Measurements from ENCODE around the gene GSDMA. TPM values are rescaled to one million over a fixed set of nuclear protein-coding genes. Genes with fewer than 3 reads are reported as not detected.

GSDMA gene
- total and polyA plus RNA-seq, 5 donors = 0.29 to 0.97 (median 0.53) TPM; not detected in 2

DNA sequence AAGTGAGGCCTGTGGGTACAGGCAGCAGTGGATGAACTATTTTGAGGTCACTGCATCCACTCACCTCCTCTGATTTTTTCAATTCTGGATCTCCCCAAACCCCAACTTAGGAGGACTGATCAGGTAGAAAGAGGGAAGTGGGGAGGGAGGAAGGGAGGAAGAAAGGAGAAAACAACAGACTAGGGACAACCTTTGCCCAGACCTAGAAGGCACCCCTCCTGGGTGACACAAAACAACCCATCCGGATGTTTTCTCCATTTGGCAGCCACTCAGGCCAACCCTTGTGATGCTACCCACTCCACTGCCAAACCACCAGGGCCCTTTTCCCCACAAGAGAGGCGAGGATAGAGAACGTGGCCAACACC is 38.1 kb upstream of the GSDMA start:
- Histone ChIP-seq H3K4me1 (ENCODE audit: control insufficient read depth, insufficient read depth, low read length) (peaks cover 6% of the 10 kb centered on the region), H3K9me3 (ENCODE audit: control insufficient read depth, low read length) (no peaks in the 10 kb centered on the region), H3K27ac (ENCODE audit: low read length) (no peak overlapping the region), H3K4me3 (ENCODE audit: low read length) (no peak overlapping the region), H3K27me3 (ENCODE audit: control insufficient read depth, insufficient read depth) (no peaks in the 10 kb centered on the region)
- DNase-seq (peak in 1 of 3 donors; percentile 15), ATAC-seq (no peak)
- WGBS = 66% methylated on average over 3 of the region's 3 CpGs
- intact Hi-C loops (cut with DNase I) = no loop called here

DNA sequence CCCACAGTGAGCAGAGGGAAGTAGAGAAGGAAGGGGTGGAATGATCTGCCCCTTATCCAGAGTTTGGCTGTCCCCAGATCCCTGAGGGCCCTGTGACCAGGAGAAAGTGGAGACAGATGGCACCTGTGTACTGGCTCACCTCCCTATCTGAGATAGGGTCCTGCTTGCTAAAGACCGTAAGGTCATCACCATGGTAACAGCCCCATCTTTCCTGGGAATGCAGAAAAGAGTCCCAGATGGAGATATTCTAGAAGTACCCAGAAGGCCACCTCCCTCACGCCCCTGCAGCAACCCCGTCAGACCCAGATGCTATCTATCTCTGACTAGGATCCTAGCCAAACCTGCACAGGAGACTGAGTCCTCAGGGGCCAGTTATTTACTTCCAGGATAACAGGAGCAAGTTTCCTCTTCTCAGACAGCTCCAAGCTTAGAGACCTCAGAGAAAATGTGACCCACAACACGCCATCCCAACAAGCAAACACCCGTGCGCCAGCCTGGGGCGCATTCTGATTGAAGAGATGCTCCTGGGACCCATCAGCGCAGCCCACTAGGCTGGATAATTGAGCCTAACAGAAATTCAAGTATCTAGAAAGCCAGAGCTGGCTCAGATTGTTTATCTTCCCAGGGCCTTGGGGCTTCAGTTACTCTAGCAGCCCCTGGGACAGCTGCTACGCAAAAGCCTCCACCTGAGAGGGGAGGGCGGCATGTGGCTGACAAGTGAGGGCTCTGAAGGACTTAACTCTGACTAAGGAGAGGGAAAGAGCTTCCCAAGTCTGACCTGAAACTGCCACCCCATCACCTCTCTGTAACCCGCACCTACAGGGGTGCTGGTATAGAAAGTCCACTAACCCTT is 37.3 kb upstream of the GSDMA start:
- Histone ChIP-seq H3K4me1 (ENCODE audit: control insufficient read depth, insufficient read depth, low read length) (peaks cover 6% of the 10 kb centered on the region), H3K27ac (ENCODE audit: low read length) (no peak overlapping the region), H3K4me3 (ENCODE audit: low read length) (no peak overlapping the region), H3K9me3 (ENCODE audit: control insufficient read depth, low read length) (no peaks in the 10 kb centered on the region), H3K27me3 (ENCODE audit: control insufficient read depth, insufficient read depth) (no peaks in the 10 kb centered on the region)
- DNase-seq = peak in 1 of 3 donors; percentile 37
- no peak for ATAC-seq
- WGBS = 81% methylated on average over 11 of the region's 11 CpGs
- intact Hi-C loops (cut with DNase I) = no loop called here

DNA sequence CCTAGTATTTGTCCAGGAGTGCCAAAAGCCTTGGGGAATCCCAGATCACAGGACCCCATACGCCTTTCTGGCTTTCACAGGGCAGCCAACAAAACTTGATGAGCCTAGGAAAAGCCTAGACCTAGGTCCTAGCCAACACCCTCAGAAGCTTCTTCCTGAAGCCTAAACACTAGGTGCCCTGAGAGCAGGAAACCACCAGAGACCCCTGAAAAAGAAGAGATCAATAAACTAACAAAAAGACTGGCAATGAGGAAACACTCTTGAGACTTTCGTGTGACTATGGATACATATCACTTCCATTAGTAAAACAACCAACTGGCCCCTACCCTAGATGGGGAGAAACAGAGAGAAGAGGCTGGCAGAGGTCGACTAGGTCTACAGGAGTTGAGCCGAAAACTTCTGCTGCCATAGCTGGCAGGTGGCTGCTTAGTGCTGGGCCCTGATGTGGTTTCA is 36.6 kb upstream of the GSDMA start:
- Histone ChIP-seq H3K4me3 (ENCODE audit: low read length) (no peak overlapping the region), H3K27me3 (ENCODE audit: control insufficient read depth, insufficient read depth) (no peaks in the 10 kb centered on the region), H3K9me3 (ENCODE audit: control insufficient read depth, low read length) (no peaks in the 10 kb centered on the region), H3K4me1 (ENCODE audit: control insufficient read depth, insufficient read depth, low read length) (peaks cover 6% of the 10 kb centered on the region), H3K27ac (ENCODE audit: low read length) (no peak overlapping the region)
- peak in 1 of 3 donors; percentile 2 for DNase-seq
- no peak for ATAC-seq
- intact Hi-C loops (cut with DNase I) = no loop called here
- 39% methylated on average over 4 of the region's 4 CpGs for WGBS

DNA sequence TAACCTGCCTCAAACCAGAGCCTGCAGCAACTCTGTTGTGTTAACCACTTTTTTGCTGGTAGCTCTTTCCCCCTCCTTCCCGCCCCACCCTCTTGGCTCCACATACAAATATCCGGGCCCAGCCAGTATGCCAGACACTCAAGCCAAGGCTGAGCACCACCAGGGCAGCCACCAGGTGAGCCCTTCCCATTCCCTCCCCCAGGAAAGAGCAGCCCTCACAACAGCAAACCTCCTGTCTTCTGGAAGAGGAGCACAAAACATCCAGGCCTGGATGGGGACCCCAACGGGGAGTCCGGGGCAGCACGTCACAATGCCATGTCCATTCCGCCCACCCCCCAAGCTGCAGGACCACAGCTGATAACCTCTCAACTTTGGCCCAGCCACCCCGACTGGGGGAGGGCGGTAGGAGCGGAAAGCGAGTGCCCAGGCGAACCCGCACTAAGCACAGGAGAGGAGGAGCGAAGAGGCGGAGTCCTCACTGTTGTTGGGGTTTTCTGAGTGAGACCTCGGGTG is 36.2 kb upstream of the GSDMA start:
- ATAC-seq = peak; percentile 7 to 42
- intact Hi-C loops (cut with DNase I) = no loop called here
- Histone ChIP-seq H3K4me1 (ENCODE audit: control insufficient read depth, insufficient read depth, low read length) (peaks cover 6% of the 10 kb centered on the region), H3K4me3 (ENCODE audit: low read length) (peak overlapping the region; percentile 66), H3K27me3 (ENCODE audit: control insufficient read depth, insufficient read depth) (no peaks in the 10 kb centered on the region), H3K9me3 (ENCODE audit: control insufficient read depth, low read length) (no peaks in the 10 kb centered on the region), H3K27ac (ENCODE audit: low read length) (no peak overlapping the region)
- DNase-seq = peak; percentile 51 to 78 (median 74)
- 3% methylated on average over 15 of the region's 15 CpGs for WGBS

DNA sequence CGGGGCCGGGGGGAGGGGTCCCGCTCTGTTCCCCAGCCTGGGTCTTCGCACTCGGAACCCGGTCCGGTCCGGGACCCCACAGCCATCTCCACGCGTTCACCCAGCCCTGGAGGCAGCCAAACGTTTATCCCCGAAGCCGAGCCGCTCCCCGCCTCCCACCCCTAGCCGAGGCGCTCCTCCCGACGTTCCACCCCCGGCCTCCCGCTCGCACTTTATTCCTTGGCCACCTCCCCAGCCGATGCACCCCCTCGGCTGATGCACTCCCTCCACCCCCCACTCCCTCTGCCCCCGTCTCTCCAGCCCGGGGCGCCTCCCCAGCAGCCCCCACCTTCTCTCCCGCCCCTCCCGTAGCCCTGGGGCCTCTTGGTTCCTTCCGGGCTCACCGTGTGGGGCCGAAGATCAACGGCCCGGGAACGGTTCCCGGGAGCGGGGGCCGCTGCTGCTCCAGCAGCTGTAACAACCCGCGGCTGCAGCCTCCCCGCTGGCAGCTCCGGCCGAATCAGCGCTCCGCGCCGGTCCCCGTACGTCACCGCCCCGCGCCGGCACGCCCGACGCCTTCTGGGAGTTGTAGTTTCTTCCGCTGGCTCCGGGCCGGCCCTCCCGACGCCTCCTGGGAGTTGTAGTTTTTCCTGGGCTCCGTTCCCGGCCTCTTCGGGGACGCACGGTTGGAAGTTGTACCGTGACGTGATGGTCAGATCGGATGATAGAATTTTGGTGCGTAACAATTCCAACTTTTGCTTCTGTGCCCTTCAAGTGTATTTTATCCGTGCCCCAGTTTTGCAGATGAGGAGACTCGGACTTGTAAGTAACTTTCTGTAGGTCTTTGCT is 35.5 kb upstream of the GSDMA start, which contains the start of the genes LRRC3C and ORMDL3:
Gene LRRC3C, plus strand, starts transcription at position 632 of the 828 bp plus-strand sequence. CDS start 13,792 bp downstream, outside the sequence.
Gene ORMDL3, minus strand, starts transcription at position 501 of the 828 bp plus-strand sequence. CDS start 3,398 bp downstream, outside the sequence.
- 1% methylated on average over 72 of the region's 72 CpGs for WGBS
- Histone ChIP-seq H3K9me3 (ENCODE audit: control insufficient read depth, low read length) (no peaks in the 10 kb centered on the region), H3K27me3 (ENCODE audit: control insufficient read depth, insufficient read depth) (no peaks in the 10 kb centered on the region), H3K4me3 (ENCODE audit: low read length) (peak within 1 kb of the TSS; percentile 66), H3K4me1 (ENCODE audit: control insufficient read depth, insufficient read depth, low read length) (peaks cover 6% of the 10 kb centered on the region), H3K27ac (ENCODE audit: low read length) (peak within 1 kb of the TSS; percentile 84)
- DNase-seq (peak; percentile 95 to 98 (median 97)), ATAC-seq (peak; percentile 93 to 96)
- intact Hi-C loops (cut with DNase I) = no loop called here

DNA sequence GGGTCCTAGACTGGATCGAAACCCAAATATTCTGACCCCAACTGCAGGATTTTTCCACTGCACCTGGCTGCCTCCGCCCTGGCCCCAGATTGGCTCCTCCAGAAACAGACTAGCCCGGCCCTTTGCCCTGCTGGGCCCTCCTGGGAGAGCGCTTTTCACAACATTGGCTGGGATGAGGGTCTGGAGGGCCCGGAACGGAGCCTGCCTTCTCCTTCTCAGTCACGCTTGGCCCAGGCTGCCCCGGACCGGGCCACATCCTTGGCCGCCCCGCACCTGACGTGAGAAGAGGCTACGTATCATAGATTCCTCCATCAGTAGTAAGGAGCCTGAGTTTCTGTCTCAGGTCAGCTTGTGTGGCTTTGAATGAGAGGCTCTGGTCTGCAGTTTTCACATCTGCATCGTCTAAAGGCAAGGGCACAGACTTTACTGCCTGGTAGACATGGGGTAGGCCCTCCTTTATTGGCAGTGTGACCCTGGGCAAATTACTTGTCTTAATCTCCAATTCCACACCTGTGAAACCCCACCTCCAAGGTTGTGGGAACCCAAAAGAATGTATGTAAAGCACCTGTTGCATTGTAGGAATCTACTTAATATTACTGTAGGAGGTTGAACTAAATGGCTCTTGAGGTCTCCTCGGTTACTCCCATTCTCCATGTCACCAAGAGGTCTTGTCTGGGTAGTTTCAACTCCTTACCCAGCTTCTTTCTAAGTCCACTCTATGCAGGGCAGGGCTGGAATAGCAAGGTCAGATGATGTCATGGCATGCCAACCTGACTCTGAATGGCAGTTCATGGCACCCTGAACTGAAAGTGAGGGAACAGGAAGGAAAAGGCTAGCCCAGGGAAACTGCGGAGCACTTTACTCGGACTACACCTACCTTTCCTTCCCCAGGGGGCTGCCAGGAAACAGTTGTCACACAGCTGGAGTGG is 34.6 kb upstream of the GSDMA start:
- Histone ChIP-seq H3K27ac (ENCODE audit: low read length) (peak overlapping the region; percentile 84), H3K4me1 (ENCODE audit: control insufficient read depth, insufficient read depth, low read length) (peaks cover 6% of the 10 kb centered on the region), H3K27me3 (ENCODE audit: control insufficient read depth, insufficient read depth) (no peaks in the 10 kb centered on the region), H3K9me3 (ENCODE audit: control insufficient read depth, low read length) (no peaks in the 10 kb centered on the region), H3K4me3 (ENCODE audit: low read length) (peak overlapping the region; percentile 66)
- DNase-seq (peak; percentile 61 to 84 (median 80)), ATAC-seq (peak; percentile 62 to 63)
- intact Hi-C loops (cut with DNase I) = no loop called here
- 27% methylated on average over 17 of the region's 17 CpGs for WGBS

DNA sequence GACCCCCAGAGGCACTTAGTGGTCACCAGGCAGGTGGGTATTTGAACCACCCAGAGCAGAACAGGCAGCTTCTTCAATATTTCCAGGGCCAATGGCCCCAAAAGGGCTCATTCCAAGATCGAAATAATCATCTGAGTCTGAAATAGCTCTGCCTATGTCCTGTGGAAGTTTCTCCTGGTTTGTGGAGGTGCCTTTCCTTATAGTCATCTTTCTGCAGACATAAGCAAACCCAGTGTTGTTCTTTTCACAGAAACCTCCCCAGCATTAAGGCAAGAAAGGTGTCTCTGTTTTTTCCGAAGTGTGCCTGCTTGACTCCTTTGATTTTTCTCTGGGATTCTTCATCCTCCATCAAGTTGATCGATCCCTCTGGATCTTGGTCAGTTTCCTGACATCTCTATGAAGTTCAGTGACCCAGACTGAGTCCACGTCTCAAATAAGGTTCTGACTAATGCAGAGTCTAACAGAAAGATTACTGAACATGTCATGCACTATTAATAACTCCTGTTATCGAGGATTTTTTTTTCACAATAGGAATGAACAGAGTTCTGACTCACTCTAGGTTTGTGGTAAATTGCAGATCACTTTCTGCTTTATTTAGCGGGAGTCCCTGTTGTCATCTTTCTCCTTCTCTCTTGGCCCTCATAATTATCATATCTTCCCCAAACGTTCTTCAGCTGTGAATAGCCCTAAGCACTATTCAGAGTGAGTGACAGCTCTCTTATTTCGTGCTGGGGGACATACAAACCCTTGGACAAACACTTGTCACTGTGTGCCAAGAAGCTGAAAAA is 33.8 kb upstream of the GSDMA start:
- H3K9me3 ChIP-seq (ENCODE audit: control insufficient read depth, low read length) = no peaks in the 10 kb centered on the region
- peak overlapping the region; percentile 84 for H3K27ac ChIP-seq (ENCODE audit: low read length)
- ATAC-seq = peak; percentile 35 to 46
- WGBS = 26% methylated on average over 8 of the region's 8 CpGs
- peak overlapping the region; percentile 66 for H3K4me3 ChIP-seq (ENCODE audit: low read length)
- intact Hi-C loops (cut with DNase I) = no loop called here
- no peak for DNase-seq
- no peaks in the 10 kb centered on the region for H3K27me3 ChIP-seq (ENCODE audit: control insufficient read depth, insufficient read depth)
- H3K4me1 ChIP-seq (ENCODE audit: control insufficient read depth, insufficient read depth, low read length) = peaks cover 6% of the 10 kb centered on the region

DNA sequence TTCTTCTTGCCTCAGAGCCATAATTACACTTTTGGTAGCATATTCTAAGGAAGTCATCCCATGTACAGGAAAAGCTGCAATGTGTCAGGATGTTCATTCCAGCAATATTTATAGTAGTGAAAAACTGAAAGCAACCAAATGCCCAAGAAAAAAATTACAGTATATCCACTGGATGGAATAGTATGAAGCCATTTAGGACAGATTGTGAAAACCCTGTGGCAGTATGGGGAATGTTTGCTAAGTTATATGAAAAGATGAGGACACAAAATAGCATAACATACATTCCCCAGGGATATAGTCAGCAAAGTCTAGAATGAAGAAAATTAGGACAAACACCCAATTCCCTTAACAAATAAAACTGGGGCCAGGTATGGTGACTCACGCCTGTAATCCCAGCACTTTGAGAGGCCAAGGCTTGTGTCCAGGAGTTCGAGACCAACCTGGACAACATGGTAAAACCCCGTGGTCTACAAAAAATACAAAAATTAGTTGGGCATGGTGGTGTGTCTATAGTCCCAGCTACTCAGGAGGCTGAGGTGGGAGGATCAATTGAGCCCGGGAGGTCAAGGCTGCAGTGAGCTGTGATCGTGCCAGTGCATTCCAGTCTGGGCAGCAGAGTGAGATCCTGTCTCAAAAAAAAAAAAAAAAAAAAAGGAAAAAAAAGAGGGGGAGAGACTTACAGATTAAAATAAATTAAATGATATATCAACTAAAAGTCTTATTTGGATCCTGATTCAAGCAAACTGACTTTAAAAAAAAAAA is 33.0 kb upstream of the GSDMA start:
- Histone ChIP-seq H3K9me3 (ENCODE audit: control insufficient read depth, low read length) (no peaks in the 10 kb centered on the region), H3K4me3 (ENCODE audit: low read length) (no peak overlapping the region), H3K27me3 (ENCODE audit: control insufficient read depth, insufficient read depth) (no peaks in the 10 kb centered on the region), H3K27ac (ENCODE audit: low read length) (peak overlapping the region; percentile 73), H3K4me1 (ENCODE audit: control insufficient read depth, insufficient read depth, low read length) (peaks cover 6% of the 10 kb centered on the region)
- ATAC-seq = no peak
- WGBS = 88% methylated on average over 5 of the region's 5 CpGs
- no peak for DNase-seq
- intact Hi-C loops (cut with DNase I) = no loop called here

DNA sequence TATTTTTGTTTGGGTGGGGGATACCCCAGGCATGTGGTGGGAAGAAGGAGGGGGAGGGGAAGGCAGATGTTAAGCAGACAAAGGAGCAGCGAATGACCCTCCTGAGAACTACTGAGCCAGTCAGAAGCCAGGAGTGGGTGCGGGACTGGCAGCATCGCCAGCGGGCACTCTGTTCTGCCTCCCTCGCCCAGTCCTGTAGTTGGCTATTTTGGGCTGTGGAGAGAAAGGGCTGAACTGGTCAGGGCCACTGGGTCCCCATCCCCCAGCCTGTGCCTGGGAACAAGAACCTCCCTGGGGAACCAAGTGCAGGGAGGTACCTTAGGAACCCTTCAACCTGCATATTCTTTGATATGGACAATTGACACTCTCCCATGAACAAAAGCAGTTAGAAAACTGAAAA is 28.9 kb upstream of the GSDMA start:
- intact Hi-C loops (cut with DNase I) = no loop called here
- DNase-seq = no peak
- no peaks in the 10 kb centered on the region for H3K27me3 ChIP-seq (ENCODE audit: control insufficient read depth, insufficient read depth)
- no peaks in the 10 kb centered on the region for H3K9me3 ChIP-seq (ENCODE audit: control insufficient read depth, low read length)
- 50% methylated on average over 5 of the region's 5 CpGs for WGBS
- peak overlapping the region; percentile 18 for H3K27ac ChIP-seq (ENCODE audit: low read length)
- peaks cover 3% of the 10 kb centered on the region for H3K4me1 ChIP-seq (ENCODE audit: control insufficient read depth, insufficient read depth, low read length)
- H3K4me3 ChIP-seq (ENCODE audit: low read length) = no peak overlapping the region
- peak; percentile 55 to 77 for ATAC-seq
